GM12801 (cell line): ENCODE measurements around the gene GALK1.

Experiments used
- TF ChIP-seq, protein P1 (sequence below): IDR thresholded peaks from one replicate; pipeline ENCODE4 v1.5.1; 2011; ENCODE audit warnings: control low read depth; ENCODE audit not compliant: insufficient read length; ENCODE audit errors: extremely low read depth

The GALK1 gene

DNA sequence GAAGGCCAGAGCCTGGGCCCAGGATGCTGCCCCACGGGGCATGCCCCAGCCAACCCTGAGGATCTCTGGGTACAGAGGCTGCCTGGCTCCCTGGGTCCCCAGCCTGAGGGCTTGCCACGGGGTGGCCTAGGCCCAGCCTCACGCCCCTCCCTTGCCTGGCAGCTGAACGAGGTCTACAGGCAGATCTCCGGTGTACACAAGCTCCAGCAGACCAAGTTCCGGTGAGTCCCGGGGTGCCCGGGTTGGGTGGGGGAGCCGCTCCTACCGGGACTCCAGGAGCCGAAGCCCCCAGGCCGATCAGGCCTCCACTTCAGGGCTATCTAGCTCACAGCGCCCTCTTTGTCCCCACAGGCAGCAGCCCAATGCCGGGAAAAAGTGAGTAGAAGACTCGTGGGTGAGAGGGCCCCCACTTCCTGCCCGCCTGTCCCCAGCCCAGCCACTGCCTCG, 24.3 kb downstream of the GALK1 start:
- TF ChIP-seq, protein P1, sequence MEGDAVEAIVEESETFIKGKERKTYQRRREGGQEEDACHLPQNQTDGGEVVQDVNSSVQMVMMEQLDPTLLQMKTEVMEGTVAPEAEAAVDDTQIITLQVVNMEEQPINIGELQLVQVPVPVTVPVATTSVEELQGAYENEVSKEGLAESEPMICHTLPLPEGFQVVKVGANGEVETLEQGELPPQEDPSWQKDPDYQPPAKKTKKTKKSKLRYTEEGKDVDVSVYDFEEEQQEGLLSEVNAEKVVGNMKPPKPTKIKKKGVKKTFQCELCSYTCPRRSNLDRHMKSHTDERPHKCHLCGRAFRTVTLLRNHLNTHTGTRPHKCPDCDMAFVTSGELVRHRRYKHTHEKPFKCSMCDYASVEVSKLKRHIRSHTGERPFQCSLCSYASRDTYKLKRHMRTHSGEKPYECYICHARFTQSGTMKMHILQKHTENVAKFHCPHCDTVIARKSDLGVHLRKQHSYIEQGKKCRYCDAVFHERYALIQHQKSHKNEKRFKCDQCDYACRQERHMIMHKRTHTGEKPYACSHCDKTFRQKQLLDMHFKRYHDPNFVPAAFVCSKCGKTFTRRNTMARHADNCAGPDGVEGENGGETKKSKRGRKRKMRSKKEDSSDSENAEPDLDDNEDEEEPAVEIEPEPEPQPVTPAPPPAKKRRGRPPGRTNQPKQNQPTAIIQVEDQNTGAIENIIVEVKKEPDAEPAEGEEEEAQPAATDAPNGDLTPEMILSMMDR: no peak

- TF ChIP-seq, protein P1: no peak
Observed at GRCh38 chr17:75740215-75740614, 24.8 kb downstream of the GALK1 start.

DNA sequence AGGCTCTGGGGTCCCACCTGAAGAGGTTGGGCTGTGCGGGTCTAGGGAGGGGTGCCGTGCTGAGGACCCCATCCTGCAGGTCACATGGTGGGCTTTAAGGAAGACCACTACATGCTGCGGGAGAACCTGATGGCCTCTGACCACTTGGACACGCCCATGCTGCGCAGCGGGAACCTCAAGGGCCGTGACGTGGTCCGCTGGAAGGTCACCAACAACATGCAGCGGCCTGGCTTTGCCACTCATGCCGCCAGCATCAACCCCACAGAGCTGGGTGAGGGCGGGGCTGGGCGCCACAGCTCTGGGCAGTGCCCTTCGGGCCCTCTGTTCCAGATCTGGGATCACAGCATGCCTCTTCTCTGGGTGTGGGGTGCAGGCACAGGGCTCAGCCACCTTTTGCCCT, 25.2 kb downstream of the GALK1 start:
- TF ChIP-seq, protein P1: no peak

DNA sequence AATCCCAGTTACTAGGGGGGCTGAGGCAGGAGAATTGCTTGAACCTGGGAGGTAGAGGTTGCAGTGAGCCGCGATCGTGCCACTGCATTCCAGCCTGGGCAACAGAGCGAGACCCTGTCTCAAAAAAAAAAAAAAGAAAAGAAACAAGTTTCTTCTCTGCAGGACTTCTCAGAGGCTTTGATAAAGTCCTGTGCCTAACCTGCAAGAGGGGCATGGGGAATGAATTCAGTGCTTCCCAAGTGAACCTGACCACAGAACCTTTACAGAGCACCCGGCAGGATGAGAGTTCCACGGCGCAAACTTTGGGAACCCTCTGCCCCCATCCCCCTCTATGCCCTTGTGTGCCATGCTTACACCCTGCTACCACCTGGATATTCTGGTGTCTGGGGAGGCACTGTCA, 25.8 kb downstream of the GALK1 start:
- TF ChIP-seq, protein P1: no peak

- TF ChIP-seq, protein P1: no peak
Observed at GRCh38 chr17:75738218-75738802, 26.7 kb downstream of the GALK1 start.

DNA sequence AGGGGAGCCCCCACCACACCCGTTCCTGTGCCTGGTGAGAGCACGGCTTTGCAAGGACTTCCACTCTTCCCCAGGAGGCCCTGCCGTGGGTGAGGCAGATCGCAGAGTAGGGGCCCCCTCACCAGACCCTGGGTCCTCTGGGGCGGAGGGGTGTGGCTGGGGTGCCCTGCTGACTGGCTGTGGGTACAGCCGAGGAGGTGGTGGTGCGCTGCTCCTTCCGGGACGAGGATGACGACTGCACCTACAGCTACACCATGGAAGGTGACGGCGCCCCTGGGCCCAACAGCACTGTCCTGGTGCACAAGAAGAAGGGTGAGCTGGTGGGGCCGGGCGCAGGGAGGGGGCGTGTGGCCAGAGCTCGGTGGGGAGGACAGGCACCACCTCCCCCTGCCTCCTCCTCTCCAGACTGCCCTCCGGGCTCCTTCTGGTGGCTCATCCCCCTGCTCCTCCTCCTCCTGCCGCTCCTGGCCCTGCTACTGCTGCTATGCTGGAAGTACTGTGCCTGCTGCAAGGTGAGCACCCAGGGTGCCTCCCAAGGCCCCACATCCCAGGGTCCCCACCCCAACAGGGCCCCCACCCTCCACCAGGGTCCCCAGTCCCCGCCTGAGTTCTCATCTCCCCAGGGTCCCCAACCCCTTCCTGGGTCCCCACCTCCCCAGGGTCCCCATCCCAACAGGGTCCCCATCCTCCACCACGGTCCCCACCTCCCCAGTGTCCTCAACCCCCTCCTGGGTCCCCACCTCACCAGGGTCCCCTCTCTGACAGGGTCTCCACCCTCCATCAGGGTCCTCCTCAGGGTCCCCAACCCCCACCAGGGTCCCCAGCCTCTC, 27.6 kb downstream of the GALK1 start:
- TF ChIP-seq, protein P1: no peak

DNA sequence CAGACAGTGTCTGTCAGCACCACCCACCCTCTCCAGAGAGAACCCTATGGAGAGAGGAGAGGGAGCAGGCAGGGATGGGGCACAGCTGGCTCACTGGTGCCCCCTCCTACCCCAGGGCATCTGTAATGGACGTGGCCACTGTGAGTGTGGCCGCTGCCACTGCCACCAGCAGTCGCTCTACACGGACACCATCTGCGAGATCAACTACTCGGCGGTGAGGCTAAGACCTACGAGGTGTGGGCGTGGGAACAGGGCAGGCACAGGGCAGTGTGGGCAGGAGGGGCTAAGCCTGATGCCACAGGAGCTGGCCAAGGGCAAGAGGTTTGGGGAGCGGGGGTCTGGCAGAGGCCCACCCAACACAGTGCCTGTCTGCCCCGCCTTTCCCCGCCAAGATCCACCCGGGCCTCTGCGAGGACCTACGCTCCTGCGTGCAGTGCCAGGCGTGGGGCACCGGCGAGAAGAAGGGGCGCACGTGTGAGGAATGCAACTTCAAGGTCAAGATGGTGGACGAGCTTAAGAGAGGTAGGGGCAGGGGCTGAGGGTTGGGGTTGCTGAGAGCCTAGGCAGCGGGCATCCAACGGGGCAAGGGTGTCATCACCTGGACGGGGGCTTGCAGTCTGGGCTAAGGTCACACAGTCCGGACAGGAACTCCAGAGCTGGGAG, 28.7 kb downstream of the GALK1 start:
- TF ChIP-seq, protein P1: no peak
